ENCODE results near the gene SCAPER.

The SCAPER gene

DNA sequence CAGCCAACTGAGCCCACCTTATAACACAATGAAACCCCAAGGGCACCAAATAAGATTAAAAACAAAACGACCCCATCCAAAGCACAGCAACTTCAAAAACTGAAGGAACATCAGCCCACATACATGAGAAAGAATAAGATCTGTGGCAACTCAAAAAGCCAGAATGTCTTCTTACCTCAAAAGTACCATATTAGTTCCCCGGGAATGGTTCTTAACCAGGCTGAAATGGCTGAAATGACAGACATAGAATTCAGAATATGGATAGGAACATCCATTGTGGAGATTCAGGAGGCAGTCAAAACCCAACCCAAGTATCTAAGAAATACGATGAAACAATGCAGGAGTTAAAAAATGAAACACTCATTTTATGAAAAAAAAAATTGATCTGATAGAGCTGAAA is 222.3 kb downstream of the SCAPER start:
- ChIA-PET POLR2A (no interaction called here), CTCF (no interaction called here)
- TF ChIP-seq SP1 (IDR thresholded peaks at IDR 0.05) = no peak
- TF ChIP-seq FOXM1 (IDR thresholded peaks at IDR 0.05; ENCODE audit: borderline replicate concordance) = no peak
- no peak for TF ChIP-seq SUZ12 (IDR thresholded peaks at IDR 0.05)
- TF ChIP-seq ELF4 (IDR thresholded peaks at IDR 0.05) = no peak

DNA sequence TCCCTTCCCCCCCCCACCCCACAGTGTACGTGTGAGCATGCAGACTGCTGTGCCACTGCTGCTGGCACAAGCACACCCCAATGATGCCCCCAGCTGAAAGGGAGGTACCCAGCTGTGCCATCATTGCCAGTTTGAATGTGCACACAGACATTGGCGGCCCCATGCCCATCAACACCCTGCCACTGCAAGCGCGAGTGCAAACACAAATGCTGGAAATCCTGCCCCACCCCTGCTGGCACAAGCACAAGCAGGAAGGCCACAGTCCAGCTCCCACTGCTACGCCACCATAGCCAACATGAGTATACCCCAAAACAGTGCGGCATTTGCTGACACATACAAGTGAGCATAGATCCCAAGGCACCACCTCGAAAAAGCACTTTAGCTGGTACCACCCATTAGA is 222.9 kb downstream of the SCAPER start:
- ChIA-PET CTCF (interaction anchor here (0.6 kb wide), 1 partner anchor 509 kb away, joined by 3 read pairs; no protein-coding TSS in a partner anchor), POLR2A (no interaction called here)
- DNase-seq (ENCODE audit: extremely low spot score) = no peak
- TF ChIP-seq HDGF (IDR thresholded peaks at IDR 0.05; ENCODE audit: borderline replicate concordance) = no peak
- no peak for TF ChIP-seq FOXM1 (IDR thresholded peaks at IDR 0.05; ENCODE audit: borderline replicate concordance)
- TF ChIP-seq ARNT (IDR thresholded peaks at IDR 0.05) = no peak
- no peak for TF ChIP-seq LEF1 (IDR thresholded peaks at IDR 0.05; ENCODE audit: borderline replicate concordance)

More for the DNA sequence above, 222.3 kb downstream of the SCAPER start:
- no peak for DNase-seq (ENCODE audit: extremely low spot score)

DNA sequence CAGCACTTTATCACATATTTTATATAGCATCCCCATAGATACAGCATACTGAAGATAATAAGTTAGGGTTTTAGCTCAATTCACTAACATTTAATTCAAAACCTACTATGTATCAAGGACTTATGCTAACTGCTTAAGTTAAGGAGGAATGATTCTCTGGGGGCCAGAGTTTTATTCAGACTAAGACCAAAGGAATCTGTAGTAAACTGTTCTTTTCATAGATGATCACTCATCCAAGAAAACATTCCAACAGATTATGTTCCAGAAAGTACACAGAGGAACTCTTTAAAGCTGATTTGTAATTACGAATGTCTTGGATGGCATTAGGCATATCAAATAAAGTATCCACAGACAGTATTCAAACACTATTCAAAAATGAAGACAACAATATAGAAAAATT is 226.4 kb downstream of the SCAPER start:
- no peak for TF ChIP-seq TARDBP (IDR thresholded peaks at IDR 0.05)
- no peak for TF ChIP-seq SP1 (IDR thresholded peaks at IDR 0.05)
- no peak for TF ChIP-seq ZNF384 (IDR thresholded peaks at IDR 0.05)
- no peak for TF ChIP-seq HDGF (IDR thresholded peaks at IDR 0.05; ENCODE audit: borderline replicate concordance)
- TF ChIP-seq LEF1 (IDR thresholded peaks at IDR 0.05; ENCODE audit: borderline replicate concordance) = no peak
- TF ChIP-seq, protein P1, sequence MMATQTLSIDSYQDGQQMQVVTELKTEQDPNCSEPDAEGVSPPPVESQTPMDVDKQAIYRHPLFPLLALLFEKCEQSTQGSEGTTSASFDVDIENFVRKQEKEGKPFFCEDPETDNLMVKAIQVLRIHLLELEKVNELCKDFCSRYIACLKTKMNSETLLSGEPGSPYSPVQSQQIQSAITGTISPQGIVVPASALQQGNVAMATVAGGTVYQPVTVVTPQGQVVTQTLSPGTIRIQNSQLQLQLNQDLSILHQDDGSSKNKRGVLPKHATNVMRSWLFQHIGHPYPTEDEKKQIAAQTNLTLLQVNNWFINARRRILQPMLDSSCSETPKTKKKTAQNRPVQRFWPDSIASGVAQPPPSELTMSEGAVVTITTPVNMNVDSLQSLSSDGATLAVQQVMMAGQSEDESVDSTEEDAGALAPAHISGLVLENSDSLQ (IDR thresholded peaks at IDR 0.05) = no peak
- DNase-seq (ENCODE audit: extremely low spot score) = no peak
- POLR2A ChIA-PET = no interaction called here

DNA sequence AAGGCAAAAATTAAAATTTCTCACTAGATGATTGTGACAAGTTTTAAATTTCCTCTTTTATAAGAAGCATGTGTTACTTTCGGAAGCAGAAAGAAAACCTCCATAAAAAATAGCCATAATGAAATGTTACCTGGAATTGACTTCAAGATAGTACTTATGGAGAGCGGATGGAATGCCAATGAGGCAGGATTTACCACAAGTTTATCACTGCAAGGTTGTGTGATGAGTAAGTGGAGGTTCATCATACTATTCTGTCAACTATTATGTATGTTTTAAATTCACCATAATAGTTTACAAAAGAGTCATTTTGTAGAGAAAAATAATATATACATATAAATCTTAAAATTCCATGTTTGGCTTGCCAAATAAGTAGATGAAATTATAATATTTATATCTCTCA is 230.3 kb downstream of the SCAPER start:
- TF ChIP-seq L3MBTL2 (conservative IDR thresholded peaks at IDR 0.05) = no peak
- no peak for TF ChIP-seq FOXM1 (IDR thresholded peaks at IDR 0.05; ENCODE audit: borderline replicate concordance)
- TF ChIP-seq TARDBP (IDR thresholded peaks at IDR 0.05) = no peak
- TF ChIP-seq BHLHE40 (IDR thresholded peaks at IDR 0.05; ENCODE audit: borderline replicate concordance) = no peak
- no peak for TF ChIP-seq NFRKB (IDR thresholded peaks at IDR 0.05)
- TF ChIP-seq, protein P1 (IDR thresholded peaks at IDR 0.05) = no peak
- TF ChIP-seq ARNT (IDR thresholded peaks at IDR 0.05) = no peak
- TF ChIP-seq FOXA1 (IDR thresholded peaks at IDR 0.05) = no peak
- TF ChIP-seq SUZ12 (IDR thresholded peaks at IDR 0.05) = no peak
- no peak for TF ChIP-seq LEF1 (IDR thresholded peaks at IDR 0.05; ENCODE audit: borderline replicate concordance)
- TF ChIP-seq ELF4 (IDR thresholded peaks at IDR 0.05) = no peak
- TF ChIP-seq SP1 (IDR thresholded peaks at IDR 0.05) = no peak
- TF ChIP-seq HDGF (IDR thresholded peaks at IDR 0.05; ENCODE audit: borderline replicate concordance) = no peak
- DNase-seq (ENCODE audit: extremely low spot score) = no peak
- POLR2A ChIA-PET = no interaction called here
- CTCF ChIA-PET = interaction anchor here (0.6 kb wide), 1 partner anchor 577 kb away, joined by 3 read pairs; no protein-coding TSS in a partner anchor

More for the DNA sequence above, 226.4 kb downstream of the SCAPER start:
- CTCF ChIA-PET = no interaction called here

DNA sequence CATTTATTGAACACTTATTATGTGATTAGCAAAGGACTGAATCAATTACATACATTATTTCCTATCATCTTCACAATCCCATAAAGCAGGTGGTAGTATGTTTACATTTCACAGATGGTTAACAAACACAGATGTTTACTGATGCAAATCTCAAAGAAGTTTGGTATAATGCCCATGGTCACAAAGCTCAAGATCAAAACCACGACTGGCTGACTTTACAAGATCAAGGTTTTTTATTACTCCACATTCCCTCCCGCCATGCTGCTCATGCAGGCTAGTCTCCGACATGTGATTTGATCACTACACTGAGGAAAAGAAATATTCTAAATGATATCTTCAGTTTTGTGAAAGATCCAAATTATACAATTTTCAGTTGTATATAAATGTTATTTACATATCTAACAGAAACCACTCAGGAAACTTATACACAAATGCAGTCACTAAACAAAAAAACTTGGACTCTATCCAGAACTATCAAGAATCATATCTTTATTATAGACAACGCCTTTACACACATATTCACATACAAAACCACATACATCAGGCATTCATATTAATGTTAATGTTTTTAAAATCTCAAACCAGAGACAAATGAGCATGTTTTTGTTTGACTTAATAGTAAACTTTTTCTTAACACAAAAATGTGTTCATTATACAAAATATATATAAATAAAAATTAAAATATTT is 235.5 kb downstream of the SCAPER start:
- ChIA-PET CTCF (no interaction called here), POLR2A (no interaction called here)
- DNase-seq (ENCODE audit: extremely low spot score) = no peak
- no peak for TF ChIP-seq L3MBTL2 (conservative IDR thresholded peaks at IDR 0.05)

DNA sequence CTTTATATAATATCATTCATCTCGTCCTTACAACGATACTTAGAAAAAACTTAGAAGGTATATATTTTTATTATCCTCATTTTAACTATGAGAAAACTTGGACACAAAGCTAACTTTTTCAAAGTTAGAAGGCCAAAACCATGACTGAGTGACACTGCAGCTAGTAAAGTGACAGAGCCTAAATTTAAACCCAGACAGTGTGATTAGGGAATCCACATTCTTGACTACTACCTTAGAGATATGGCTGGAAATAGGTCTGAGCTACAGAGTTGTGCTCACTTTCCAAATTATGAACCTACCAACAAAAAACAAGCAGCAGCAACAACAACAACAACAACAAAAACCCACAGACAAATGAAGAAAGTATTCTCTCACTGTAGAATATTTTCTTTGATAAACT is 236.2 kb downstream of the SCAPER start:
- no peak for TF ChIP-seq FOXK2 (IDR thresholded peaks at IDR 0.05)
- no peak for TF ChIP-seq BHLHE40 (IDR thresholded peaks at IDR 0.05; ENCODE audit: borderline replicate concordance)
- TF ChIP-seq HDGF (IDR thresholded peaks at IDR 0.05; ENCODE audit: borderline replicate concordance) = no peak
- POLR2A ChIA-PET = no interaction called here
- DNase-seq (ENCODE audit: extremely low spot score) = no peak
- CTCF ChIA-PET = no interaction called here

DNA sequence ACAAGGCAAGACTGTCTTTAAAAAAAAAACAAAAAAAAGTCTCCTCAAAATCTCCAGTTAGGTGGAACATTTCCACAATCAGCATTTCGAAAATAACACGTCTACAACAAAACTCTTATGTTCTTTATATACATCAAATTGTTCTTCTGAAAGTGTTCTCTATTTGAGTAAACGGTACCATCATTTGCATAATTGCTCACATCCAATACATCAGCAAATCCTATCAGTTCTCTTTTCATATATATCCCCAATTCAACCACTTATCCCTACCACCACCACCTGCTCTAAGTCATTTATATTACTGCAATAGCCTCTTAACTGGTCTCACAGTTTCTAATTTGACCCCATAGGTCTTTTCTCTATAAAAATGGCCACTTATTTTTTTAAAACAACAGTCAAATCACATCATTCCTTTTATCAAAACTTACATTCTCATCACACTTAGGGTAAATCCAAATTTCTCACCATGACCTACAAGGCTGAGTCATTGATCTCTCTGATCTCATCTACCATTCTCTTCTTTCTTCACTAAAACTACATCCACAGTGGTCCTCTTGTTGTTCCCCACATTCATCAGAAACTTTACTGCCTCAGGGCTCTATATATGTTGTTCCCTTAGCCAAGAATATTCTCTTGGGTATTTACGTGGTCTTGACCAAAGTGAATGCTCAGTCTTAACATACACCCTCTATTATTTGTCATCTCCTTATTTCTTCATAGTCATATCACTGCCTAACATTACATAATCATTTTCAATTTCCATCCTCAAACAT is 237.0 kb downstream of the SCAPER start:
- no peak for DNase-seq (ENCODE audit: extremely low spot score)
- CTCF ChIA-PET = no interaction called here
- POLR2A ChIA-PET = no interaction called here
- TF ChIP-seq HDGF (IDR thresholded peaks at IDR 0.05; ENCODE audit: borderline replicate concordance) = no peak
- no peak for TF ChIP-seq L3MBTL2 (conservative IDR thresholded peaks at IDR 0.05)
- TF ChIP-seq FOXM1 (IDR thresholded peaks at IDR 0.05; ENCODE audit: borderline replicate concordance) = no peak
- no peak for TF ChIP-seq ARNT (IDR thresholded peaks at IDR 0.05)

DNA sequence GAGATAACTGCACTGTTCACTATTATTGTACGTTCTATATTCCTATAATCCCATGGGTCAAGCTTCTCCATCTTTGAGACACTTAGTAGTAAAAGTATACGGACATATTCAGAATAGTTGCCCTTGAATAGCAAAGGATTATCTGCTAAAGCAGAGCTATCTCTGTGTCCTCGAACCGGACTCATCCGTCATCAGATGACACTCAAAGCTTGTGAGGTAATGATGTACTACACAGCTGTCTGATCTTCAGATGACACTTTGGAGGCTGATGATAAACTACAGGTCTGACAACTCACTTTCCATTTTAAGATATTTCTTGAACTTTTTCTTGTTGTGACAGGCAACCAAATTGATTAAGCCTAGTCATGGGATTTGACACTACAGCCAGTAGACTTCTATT is 240.2 kb downstream of the SCAPER start:
- no peak for TF ChIP-seq BHLHE40 (IDR thresholded peaks at IDR 0.05; ENCODE audit: borderline replicate concordance)
- TF ChIP-seq SUZ12 (IDR thresholded peaks at IDR 0.05) = no peak
- TF ChIP-seq ELF4 (IDR thresholded peaks at IDR 0.05) = no peak
- no peak for TF ChIP-seq FOXK2 (IDR thresholded peaks at IDR 0.05)
- no peak for TF ChIP-seq CTBP1 (IDR thresholded peaks at IDR 0.05; ENCODE audit: borderline replicate concordance)
- no peak for TF ChIP-seq L3MBTL2 (conservative IDR thresholded peaks at IDR 0.05)
- no peak for TF ChIP-seq FOXM1 (IDR thresholded peaks at IDR 0.05; ENCODE audit: borderline replicate concordance)
- no peak for TF ChIP-seq ARNT (IDR thresholded peaks at IDR 0.05)
- no peak for TF ChIP-seq LEF1 (IDR thresholded peaks at IDR 0.05; ENCODE audit: borderline replicate concordance)
- TF ChIP-seq, protein P1 (IDR thresholded peaks at IDR 0.05) = no peak
- TF ChIP-seq FOXA1 (IDR thresholded peaks at IDR 0.05) = no peak
- no peak for TF ChIP-seq NFRKB (IDR thresholded peaks at IDR 0.05)
- no peak for DNase-seq (ENCODE audit: extremely low spot score)
- CTCF ChIA-PET = no interaction called here
- POLR2A ChIA-PET = no interaction called here

Data from HEK293T (cell line).